IPS-18a (cell line): ENCODE results near the gene RFK.
"Not testable (repeated sequence)": the region's sequence is repeated elsewhere in the genome, so short reads cannot be mapped to it uniquely, and the experiment has no call there.

Experiments
- H3K27ac ChIP-seq: one replicate; pipeline ENCODE4 v1.5.1; 2013; ENCODE audit warnings: low read length
- H3K27me3 ChIP-seq: one replicate; pipeline ENCODE4 v1.6.1; 2013; ENCODE audit warnings: mild to moderate bottlenecking, low read length; ENCODE audit not compliant: control insufficient read depth, insufficient read depth
- H3K36me3 ChIP-seq: one replicate; pipeline ENCODE4 v1.6.1; 2013; ENCODE audit warnings: low read depth, low read length; ENCODE audit not compliant: control insufficient read depth
- H3K4me1 ChIP-seq: one replicate; pipeline ENCODE4 v1.6.1; 2013; ENCODE audit warnings: low read depth, low read length; ENCODE audit not compliant: control insufficient read depth
- H3K4me3 ChIP-seq: one replicate; pipeline ENCODE4 v1.5.1; 2013; ENCODE audit warnings: low read length
- H3K9ac ChIP-seq: one replicate; pipeline ENCODE4 v1.6.1; 2013; ENCODE audit warnings: mild to moderate bottlenecking, low read length, moderate library complexity
- H3K9me3 ChIP-seq: one replicate; pipeline ENCODE4 v1.6.1; 2013; ENCODE audit warnings: low read depth, low read length; ENCODE audit not compliant: control insufficient read depth

The RFK gene

GRCh38 chr9:76394195-76394959 lies at the start of gene RFK:
Gene RFK (minus strand): TSS chr9:76394426. CDS start chr9:76394171, 255 bp downstream.
- peak within 1 kb of the TSS; percentile 99 for H3K4me3 ChIP-seq
- H3K36me3 ChIP-seq, result no peaks in the 10 kb centered on the region
- H3K4me1 ChIP-seq, result no peaks in the 10 kb centered on the region
- H3K9ac ChIP-seq, result peak within 1 kb of the TSS; percentile 97
- H3K9me3 ChIP-seq, result no peaks in the 10 kb centered on the region
- H3K27me3 ChIP-seq, result no peaks in the 10 kb centered on the region
- H3K27ac ChIP-seq, result peak within 1 kb of the TSS; percentile 79

GRCh38 chr9:76443887-76444286 lies 49.7 kb upstream of the RFK start:
- H3K9ac ChIP-seq, result no peak overlapping the region
- no peak overlapping the region for H3K4me3 ChIP-seq
- H3K27ac ChIP-seq, result no peak overlapping the region
- H3K9me3 ChIP-seq, result no peaks in the 10 kb centered on the region
- no peaks in the 10 kb centered on the region for H3K4me1 ChIP-seq
- H3K36me3 ChIP-seq, result no peaks in the 10 kb centered on the region
- H3K27me3 ChIP-seq, result no peaks in the 10 kb centered on the region

DNA sequence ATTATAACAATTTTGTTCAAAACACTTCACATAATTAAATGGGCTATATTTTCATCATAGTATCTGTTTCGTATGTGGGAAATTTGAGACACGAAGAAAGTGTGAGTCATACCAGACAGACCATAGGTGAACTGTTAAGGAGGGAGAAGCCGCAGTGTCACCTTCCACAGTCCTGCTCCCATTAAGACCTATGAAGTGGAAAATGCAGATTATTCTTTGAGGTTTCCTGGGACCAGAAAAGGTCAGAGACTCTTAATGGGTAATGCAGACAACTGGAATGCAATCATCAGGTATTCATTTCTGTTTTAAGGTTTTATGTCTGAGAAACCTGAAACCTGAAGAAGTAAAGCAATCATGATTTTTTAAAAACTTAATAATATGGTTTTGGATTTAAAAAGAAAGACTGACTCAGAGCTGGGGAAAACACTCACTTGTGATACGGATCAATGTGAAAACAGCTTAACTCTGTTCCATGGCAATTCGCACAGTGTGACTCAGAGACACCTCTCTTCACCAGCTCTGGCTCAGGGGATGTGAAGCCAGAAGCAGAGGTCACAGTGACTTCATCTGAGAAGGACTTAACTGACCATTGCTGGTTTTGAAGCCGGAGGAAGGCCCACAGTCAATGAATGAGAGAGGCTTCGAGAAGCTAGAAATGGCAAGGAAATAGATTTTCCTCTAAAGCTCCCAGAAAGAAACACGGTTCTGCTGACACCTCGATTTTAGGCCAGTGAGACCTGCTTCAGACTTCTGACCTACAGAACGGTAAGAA lies 47.5 kb upstream of the RFK start:
- Histone ChIP-seq H3K36me3 (no peaks in the 10 kb centered on the region), H3K9me3 (no peaks in the 10 kb centered on the region), H3K4me3 (no peak overlapping the region), H3K27ac (no peak overlapping the region), H3K4me1 (no peaks in the 10 kb centered on the region), H3K9ac (no peak overlapping the region), H3K27me3 (no peaks in the 10 kb centered on the region)

- Histone ChIP-seq H3K9me3 (no peaks in the 10 kb centered on the region), H3K27ac (no peak overlapping the region), H3K4me3 (no peak overlapping the region), H3K9ac (no peak overlapping the region), H3K36me3 (no peaks in the 10 kb centered on the region), H3K27me3 (no peaks in the 10 kb centered on the region), H3K4me1 (no peaks in the 10 kb centered on the region)
These were observed 44.8 kb upstream of the RFK start for GRCh38 chr9:76438841-76439588.

DNA sequence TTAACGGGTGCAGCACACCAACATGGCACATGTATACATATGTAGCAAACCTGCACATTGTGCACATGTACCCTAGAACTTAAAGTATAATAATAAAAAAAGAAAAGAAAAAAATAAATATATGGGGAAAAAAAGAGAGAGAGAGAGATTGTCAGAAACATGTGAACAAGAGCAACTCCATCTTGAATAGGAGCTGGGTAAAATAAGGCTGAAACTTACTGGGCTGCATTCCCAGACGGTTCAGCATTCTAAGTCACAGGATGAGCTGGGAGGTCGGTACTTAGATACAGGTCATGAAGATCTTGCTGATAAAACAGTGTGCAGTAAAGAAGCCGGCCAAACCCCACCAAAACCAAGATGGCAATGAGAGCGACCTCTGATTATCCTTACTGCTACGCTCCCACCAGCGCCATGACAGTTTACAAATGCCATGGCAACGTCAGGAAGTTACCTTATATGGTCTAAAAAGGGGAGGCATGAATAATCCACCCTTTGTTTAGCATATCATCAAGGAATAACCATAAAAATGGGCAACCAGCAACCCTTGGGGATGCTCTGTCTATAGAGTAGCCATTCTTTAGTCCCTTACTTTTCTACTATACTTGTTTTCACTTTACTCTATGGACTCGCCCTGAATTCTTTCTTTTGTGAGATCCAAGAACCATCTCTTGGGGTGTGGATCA lies 42.9 kb upstream of the RFK start:
- H3K4me3 ChIP-seq, H3K9me3 ChIP-seq, H3K27me3 ChIP-seq, H3K9ac ChIP-seq, H3K36me3 ChIP-seq, H3K27ac ChIP-seq, H3K4me1 ChIP-seq: not testable (repeated sequence)

- not testable (repeated sequence) for H3K27me3 ChIP-seq, H3K27ac ChIP-seq, H3K4me3 ChIP-seq, H3K36me3 ChIP-seq, H3K9me3 ChIP-seq, H3K9ac ChIP-seq
- peaks cover 12% of the 10 kb centered on the region for H3K4me1 ChIP-seq
These were observed 40.7 kb upstream of the RFK start for GRCh38 chr9:76434897-76435296.

DNA sequence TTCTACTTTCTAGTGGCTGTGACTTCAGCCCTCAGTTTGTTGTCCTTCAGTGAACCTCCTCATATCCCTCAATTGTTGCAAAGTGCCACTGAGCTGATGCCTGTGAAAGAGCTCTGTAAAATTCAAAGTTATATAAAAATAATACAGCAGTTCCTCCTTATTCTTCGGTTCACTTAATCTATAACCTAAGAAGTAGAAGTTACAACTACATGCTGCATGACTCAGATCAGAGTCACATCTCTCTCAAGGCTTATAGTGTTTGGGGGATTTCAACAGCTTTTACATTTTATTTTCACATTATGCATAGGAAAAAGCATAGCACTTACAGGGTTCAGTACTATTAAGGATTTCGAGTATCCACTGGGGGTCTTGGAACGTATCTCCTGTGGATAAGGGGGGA lies 39.6 kb upstream of the RFK start:
- no peaks in the 10 kb centered on the region for H3K36me3 ChIP-seq
- peaks cover 12% of the 10 kb centered on the region for H3K4me1 ChIP-seq
- H3K9me3 ChIP-seq, result no peaks in the 10 kb centered on the region
- no peak overlapping the region for H3K27ac ChIP-seq
- no peak overlapping the region for H3K4me3 ChIP-seq
- H3K9ac ChIP-seq, result no peak overlapping the region
- H3K27me3 ChIP-seq, result no peaks in the 10 kb centered on the region

- Histone ChIP-seq H3K27ac (no peak overlapping the region), H3K9me3 (no peaks in the 10 kb centered on the region), H3K4me3 (no peak overlapping the region), H3K27me3 (no peaks in the 10 kb centered on the region), H3K9ac (no peak overlapping the region), H3K36me3 (no peaks in the 10 kb centered on the region), H3K4me1 (peaks cover 12% of the 10 kb centered on the region)
These were observed 39.2 kb upstream of the RFK start for GRCh38 chr9:76433406-76433805.

GRCh38 chr9:76431601-76432000 lies 37.4 kb upstream of the RFK start:
- Histone ChIP-seq H3K36me3 (no peaks in the 10 kb centered on the region), H3K27ac (no peak overlapping the region), H3K4me3 (no peak overlapping the region), H3K9me3 (no peaks in the 10 kb centered on the region), H3K27me3 (no peaks in the 10 kb centered on the region), H3K4me1 (peaks cover 12% of the 10 kb centered on the region), H3K9ac (no peak overlapping the region)

DNA sequence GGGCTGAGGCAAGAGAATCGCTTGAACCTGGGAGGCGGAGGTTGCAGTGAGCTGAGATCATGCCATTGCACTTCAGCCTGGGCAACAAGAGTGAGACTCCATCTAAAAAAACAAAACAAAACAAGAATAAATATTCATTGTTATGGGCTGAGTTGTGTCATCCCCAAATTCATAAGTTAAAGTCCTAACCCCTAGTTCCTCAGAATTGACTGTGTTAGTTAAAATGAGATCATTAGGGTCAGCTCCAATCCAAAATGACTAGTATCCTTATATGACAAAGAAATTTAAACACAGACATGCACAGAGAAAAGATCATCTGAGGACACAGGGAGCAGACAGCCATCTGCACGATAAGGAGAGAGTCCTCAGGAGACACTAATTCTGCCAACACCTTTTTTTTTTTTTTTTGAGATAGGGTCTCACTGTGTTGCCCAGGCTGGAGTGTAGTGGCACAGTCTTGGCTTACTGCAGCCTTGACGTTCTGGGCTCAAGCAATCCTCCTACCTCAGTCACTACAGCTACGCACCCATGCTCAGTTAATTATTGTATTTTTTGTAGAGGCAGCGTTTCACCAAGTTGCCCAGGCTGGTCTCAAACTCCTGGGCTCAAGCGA lies 32.7 kb upstream of the RFK start:
- Histone ChIP-seq H3K4me1 (peaks cover 7% of the 10 kb centered on the region), H3K27me3 (no peaks in the 10 kb centered on the region), H3K9ac (no peak overlapping the region), H3K27ac (no peak overlapping the region), H3K4me3 (no peak overlapping the region), H3K9me3 (no peaks in the 10 kb centered on the region), H3K36me3 (no peaks in the 10 kb centered on the region)
